H1 (cell line): ENCODE results near the gene AKT1. TPM values are rescaled to one million over a fixed set of nuclear protein-coding genes. Genes with fewer than 3 reads are reported as not detected.

ENCODE experiments used
- CTCF ChIA-PET: fragments of 300-600 bp; sonication (Branson Sonifier 250); formaldehyde crosslinking; loops from one replicate; lab custom pipeline; 2021; ENCODE audit not compliant: partially characterized antibody; lab: Charles Lee
- POLR2A ChIA-PET: fragments of 300-600 bp; sonication (Branson Sonifier 250); formaldehyde crosslinking; loops from one replicate; lab custom pipeline; 2021; ENCODE audit warnings: inconsistent platforms; ENCODE audit not compliant: partially characterized antibody; lab: Charles Lee
- DNase-seq, 2 experiments: peaks; one replicate each; pipeline versions ENCODE4 v3.0.0 to v3.0.0-alpha.2; 2010 to 2022; ENCODE audit warnings: low spot score in 2 of 2, low read depth in 1 of 2, mixed read lengths in 1 of 2
- FAIRE-seq: peaks from 2 replicates; lab custom pipeline; 2011; peaks lifted over from hg19 to GRCh38; lab: Jason Lieb, UNC
- H2AFZ ChIP-seq: 2 replicates; pipeline ENCODE4 v1.8.1; 2012; ENCODE audit warnings: low read length, inconsistent platforms
- H2AK5ac ChIP-seq: 2 replicates; pipeline ENCODE4 v1.6.1; 2013; ENCODE audit warnings: low read depth, low read length
- H2BK120ac ChIP-seq: replicated peaks from 2 replicates; pipeline ENCODE3; 2013; ENCODE audit warnings: low read depth, low read length, inconsistent platforms
- H2BK12ac ChIP-seq: 2 replicates; pipeline ENCODE4 v1.6.1; 2013; ENCODE audit warnings: low read depth, low read length
- H2BK15ac ChIP-seq: 2 replicates; pipeline ENCODE4 v1.6.1; 2013; ENCODE audit warnings: low read length
- H2BK20ac ChIP-seq: 2 replicates; pipeline ENCODE4 v1.6.1; 2013; ENCODE audit warnings: low read length
- H2BK5ac ChIP-seq: 2 replicates; pipeline ENCODE4 v1.6.1; 2013; ENCODE audit warnings: low read depth, low read length
- H3K14ac ChIP-seq: 2 replicates; pipeline ENCODE4 v1.6.1; 2013; ENCODE audit warnings: inconsistent platforms; ENCODE audit not compliant: insufficient read length
- H3K18ac ChIP-seq: 2 replicates; pipeline ENCODE4 v1.6.1; 2013; ENCODE audit warnings: low read length; ENCODE audit errors: extremely low read depth
- H3K23ac ChIP-seq: 2 replicates; pipeline ENCODE4 v1.6.1; 2013; ENCODE audit warnings: inconsistent platforms; ENCODE audit not compliant: insufficient read length
- H3K23me2 ChIP-seq: 2 replicates; pipeline ENCODE4 v1.6.1; 2013; ENCODE audit warnings: low read depth, low read length
- H3K27ac ChIP-seq: 2 replicates; pipeline ENCODE4 v1.6.1; 2011; ENCODE audit warnings: low read depth, low read length, inconsistent platforms
- H3K27me3 ChIP-seq, 4 experiments: replicated peaks in 1 of 4; 1 replicate in 1 of 4; 2 replicates in 3 of 4; pipeline versions ENCODE4 v1.6.1 to v1.8.1; 2011 to 2013; ENCODE audit warnings: low read length in 3 of 4, mild to moderate bottlenecking in 3 of 4, inconsistent platforms in 2 of 4, mixed read lengths in 2 of 4, moderate library complexity in 1 of 4; ENCODE audit not compliant: control insufficient read depth in 3 of 4, insufficient read depth in 3 of 4; ENCODE audit errors: extremely low read depth in 1 of 4
- H3K36me3 ChIP-seq, 4 experiments: 2 replicates each; pipeline versions ENCODE4 v1.6.1 to v1.8.1; 2011 to 2013; ENCODE audit warnings: mild to moderate bottlenecking in 4 of 4, low read length in 3 of 4, moderate library complexity in 2 of 4, control low read depth in 1 of 4, inconsistent platforms in 1 of 4; ENCODE audit not compliant: insufficient read depth in 4 of 4, control insufficient read depth in 2 of 4
- H3K4ac ChIP-seq: replicated peaks from 2 replicates; pipeline ENCODE3; 2013; ENCODE audit warnings: low read length, low read depth, mixed read lengths, inconsistent platforms; ENCODE audit not compliant: insufficient read length
- H3K4me1 ChIP-seq, 4 experiments: replicated peaks in 1 of 4; 1 replicate in 1 of 4; 2 replicates in 3 of 4; pipeline versions ENCODE4 v1.6.1 to v1.8.1; 2011 to 2013; ENCODE audit warnings: low read length in 3 of 4, inconsistent platforms in 2 of 4, mixed read lengths in 1 of 4; ENCODE audit not compliant: insufficient read depth in 4 of 4, control insufficient read depth in 3 of 4
- H3K4me2 ChIP-seq, 2 experiments: 2 replicates each; pipeline versions ENCODE4 v1.6.1 to v1.8.1; 2011 to 2013; ENCODE audit warnings: low read depth in 2 of 2, low read length in 2 of 2, control low read depth in 1 of 2, inconsistent platforms in 1 of 2, mild to moderate bottlenecking in 1 of 2; ENCODE audit not compliant: insufficient read depth in 1 of 2
- H3K4me3 ChIP-seq, 4 experiments: fragments of 200-600, 300-600 bp in 1 of 4; sonication (generic), shearing (Covaris generic), sonication (Bioruptor Twin) in 1 of 4; 2 replicates each; pipeline versions ENCODE4 v1.5.1 to v1.8.1; 2011 to 2016; ENCODE audit warnings: low read length in 4 of 4, low read depth in 3 of 4, control low read depth in 2 of 4, inconsistent platforms in 2 of 4, mild to moderate bottlenecking in 2 of 4, mixed read lengths in 1 of 4, moderate library complexity in 1 of 4; ENCODE audit not compliant: insufficient read depth in 2 of 4; ENCODE audit errors: extremely low read depth in 1 of 4
- H3K56ac ChIP-seq: replicated peaks from 2 replicates; pipeline ENCODE3; 2013; ENCODE audit warnings: low read depth, mild to moderate bottlenecking, mixed read lengths, low read length, inconsistent platforms; ENCODE audit not compliant: insufficient read length
- H3K79me1 ChIP-seq: 2 replicates; pipeline ENCODE4 v1.6.1; 2013; ENCODE audit warnings: low read depth, low read length, control low read depth
- H3K79me2 ChIP-seq, 2 experiments: 2 replicates each; pipeline versions ENCODE4 v1.6.1 to v1.8.1; 2012 to 2013; ENCODE audit warnings: low read length in 2 of 2, mild to moderate bottlenecking in 2 of 2, inconsistent platforms in 1 of 2; ENCODE audit not compliant: insufficient read depth in 2 of 2, control insufficient read depth in 1 of 2
- H3K9ac ChIP-seq, 4 experiments: replicated peaks in 1 of 4; 1 replicate in 1 of 4; 2 replicates in 3 of 4; pipeline versions ENCODE4 v1.6.1 to v1.8.1; 2011 to 2013; ENCODE audit warnings: low read depth in 3 of 4, low read length in 3 of 4, control low read depth in 2 of 4, mild to moderate bottlenecking in 2 of 4, moderate library complexity in 2 of 4, inconsistent platforms in 1 of 4; ENCODE audit errors: extremely low read depth in 1 of 4
- H3K9me3 ChIP-seq, 2 experiments: 2 replicates each; pipeline versions ENCODE4 v1.6.1 to v1.8.1; 2012 to 2013; ENCODE audit warnings: mild to moderate bottlenecking in 2 of 2, moderate library complexity in 2 of 2, control low read depth in 1 of 2, inconsistent platforms in 1 of 2, low read depth in 1 of 2, low read length in 1 of 2, mixed read lengths in 1 of 2; ENCODE audit not compliant: insufficient read depth in 2 of 2
- H4K20me1 ChIP-seq, 2 experiments: replicated peaks in 1 of 2; 2 replicates each; pipeline versions ENCODE3 to v1.8.1; 2011 to 2013; ENCODE audit warnings: inconsistent platforms in 2 of 2, low read length in 2 of 2, mild to moderate bottlenecking in 1 of 2; ENCODE audit not compliant: insufficient read depth in 2 of 2, control insufficient read depth in 1 of 2
- H4K5ac ChIP-seq: 2 replicates; pipeline ENCODE4 v1.6.1; 2013; ENCODE audit warnings: low read length, low read depth, mixed read lengths, inconsistent platforms; ENCODE audit not compliant: insufficient read length
- H4K8ac ChIP-seq: 2 replicates; pipeline ENCODE4 v1.8.0; 2013; ENCODE audit warnings: mild to moderate bottlenecking, moderate library complexity, low read length, inconsistent platforms; ENCODE audit not compliant: insufficient read depth; ENCODE audit errors: extremely low read depth
- H4K91ac ChIP-seq: replicated peaks from 2 replicates; pipeline ENCODE3; 2013; ENCODE audit warnings: low read length, mixed read lengths, inconsistent platforms; ENCODE audit not compliant: insufficient read length
- BCL11A ChIP-seq, 2 experiments: IDR thresholded peaks; one replicate each; pipeline ENCODE4 v1.6.1; 2011; ENCODE audit warnings: low read depth in 2 of 2, low read length in 2 of 2, mild to moderate bottlenecking in 2 of 2
- GABPA ChIP-seq: IDR thresholded peaks from 2 replicates; pipeline ENCODE4 v1.6.1; 2011; ENCODE audit warnings: mild to moderate bottlenecking, low read length, moderate library complexity, borderline replicate concordance; ENCODE audit not compliant: insufficient read depth
- JUN ChIP-seq: IDR thresholded peaks from 2 replicates; pipeline ENCODE4 v1.6.1; 2011; ENCODE audit warnings: low read depth, mild to moderate bottlenecking, improper control_type of control experiment, low read length
- JUND ChIP-seq: IDR thresholded peaks from 2 replicates; pipeline ENCODE4 v1.6.1; 2011; ENCODE audit warnings: mild to moderate bottlenecking, improper control_type of control experiment, low read length
- NRF1 ChIP-seq: IDR thresholded peaks from 2 replicates; pipeline ENCODE4 v1.6.1; 2011; ENCODE audit warnings: mild to moderate bottlenecking, low read depth, low read length, improper control_type of control experiment
- POLR2AphosphoS5 ChIP-seq: IDR thresholded peaks from 2 replicates; pipeline ENCODE4 v1.6.1; 2011; ENCODE audit warnings: low read depth, low read length
- RXRA ChIP-seq: IDR thresholded peaks from 2 replicates; pipeline ENCODE4 v1.6.1; 2011; ENCODE audit warnings: low read depth, mild to moderate bottlenecking, low read length, moderate library complexity; ENCODE audit not compliant: insufficient read depth
- SIN3A ChIP-seq, 2 experiments: IDR thresholded peaks in 1 of 2; conservative IDR thresholded peaks in 1 of 2; 2 replicates each; pipeline ENCODE4 v1.6.1; 2011 to 2012; ENCODE audit warnings: low read length in 2 of 2, improper control_type of control experiment in 1 of 2, low read depth in 1 of 2, mild to moderate bottlenecking in 1 of 2
- TBP ChIP-seq: IDR thresholded peaks from 2 replicates; pipeline ENCODE4 v1.6.1; 2011; ENCODE audit warnings: low read depth, low read length, improper control_type of control experiment
- ZNF274 ChIP-seq: IDR thresholded peaks from 2 replicates; pipeline ENCODE4 v1.7.0; 2012; ENCODE audit warnings: low read length, borderline replicate concordance; ENCODE audit errors: extremely low read depth
- WGBS, 2 experiments: shearing (Covaris generic) in 1 of 2; methylation state at CpG; one replicate each; pipeline versions ENCODE4 v1.1.6 to v1.1.7; 2013 to 2015; ENCODE audit warnings: low lambda C conversion rate in 2 of 2, mixed read lengths in 2 of 2, inconsistent platforms in 1 of 2, low coverage in 1 of 2, missing lambda C conversion rate in 1 of 2; ENCODE audit not compliant: insufficient replicate concordance in 2 of 2, insufficient coverage in 1 of 2, insufficient read length in 1 of 2; ENCODE audit errors: extremely low coverage in 1 of 2, missing lambda C conversion rate in 1 of 2; 5-methylcytosine and 5-hydroxymethylcytosine counted together
- polyA plus RNA-seq, 7 experiments: library from polyadenylated mRNA; depleted of rRNA in 3 of 7; stranded (reverse) in 5 of 7; unstranded in 2 of 7; fragments of >200 nt in 5 of 7; fragments of 200-250 nt in 2 of 7; gene quantifications; 1 replicate in 5 of 7; 2 replicates in 1 of 7; 4 replicates in 1 of 7; pipeline versions ENCODE4 v1.2.1 to v1.2.3, GENCODE V29; 2011 to 2013; ENCODE audit warnings: missing spikeins in 2 of 7, mixed read lengths in 2 of 7
- total RNA-seq: library from RNA; stranded (reverse); fragmentation: NEBNext Ultra II Directional; extraction: Animal tissue kit (Norgen Biotek cat#: 25700); gene quantifications from 2 replicates; pipeline ENCODE4 v1.2.1, GENCODE V29; 2021
- TF ChIP-seq, protein P1 (sequence below), 3 experiments: IDR thresholded peaks; 1 replicate in 2 of 3; 2 replicates in 1 of 3; pipeline versions ENCODE4 v1.5.1 to v1.6.1; 2011; ENCODE audit warnings: low read length in 3 of 3, mild to moderate bottlenecking in 3 of 3, inconsistent platforms in 2 of 3, low read depth in 1 of 3, moderate library complexity in 1 of 3; ENCODE audit not compliant: insufficient read depth in 1 of 3; ENCODE audit errors: control extremely low read depth in 1 of 3

AKT1 gene
- total and polyA plus RNA-seq, 2 of the 8 experiments (the other 6 are each of a cell fraction or from before 2014, with no cell fraction given): 68.1 to 71.5 TPM

DNA sequence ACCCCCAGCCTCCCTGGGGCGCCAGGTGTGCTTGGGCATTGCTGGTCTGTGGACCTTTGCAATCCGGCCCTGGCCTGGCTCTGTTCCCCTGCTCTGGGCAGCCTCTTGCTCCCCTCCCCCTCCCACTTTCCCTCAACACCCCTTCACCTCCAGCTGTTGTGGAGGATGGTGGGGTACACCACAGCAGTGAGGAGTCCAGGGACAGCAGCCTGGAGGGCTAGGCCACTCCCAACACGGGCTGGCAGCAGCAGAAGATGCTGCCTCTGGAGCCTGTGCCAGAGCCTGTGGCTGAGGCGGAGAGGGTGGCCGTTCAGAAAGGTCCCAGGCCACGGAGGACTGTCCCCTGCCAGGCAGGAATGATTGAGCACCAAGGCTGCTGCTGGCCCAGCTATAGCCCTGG, 12.9 kb upstream of the AKT1 start:
- Histone ChIP-seq H2BK120ac (no peak overlapping the region), H4K91ac (no peak overlapping the region), H3K79me1 (no peaks in the 10 kb centered on the region), H3K36me3 (no peaks in the 10 kb centered on the region), H3K27me3 (peaks cover 0 to 2% (median under 1%) of the 10 kb centered on the region in 4 experiments; a peak in 1 of 7 replicates), H2BK20ac (no peak overlapping the region), H2BK5ac (no peak overlapping the region), H4K8ac (no peak overlapping the region), H4K20me1 (peaks cover 0 to 5% of the 10 kb centered on the region in 2 experiments), H2BK12ac (no peak overlapping the region), H4K5ac (no peak overlapping the region), H3K79me2 (no peaks in the 10 kb centered on the region), H2AK5ac (no peak overlapping the region), H3K4me3 (no peak overlapping the region), H3K56ac (no peak overlapping the region), H2AFZ (no peak overlapping the region), H3K14ac (no peak overlapping the region), H3K4me2 (no peak overlapping the region), H3K9me3 (no peaks in the 10 kb centered on the region), H3K4me1 (peaks cover 0 to 2% (median 0%) of the 10 kb centered on the region in 4 experiments; a peak in 1 of 7 replicates), H3K9ac (no peak overlapping the region), H2BK15ac (no peak overlapping the region), H3K4ac (no peak overlapping the region), H3K23ac (no peak overlapping the region), H3K23me2 (peaks cover 3% of the 10 kb centered on the region; the same call in 1 of the 2 replicates), H3K27ac (no peak overlapping the region), H3K18ac (no peak overlapping the region)
- ChIA-PET CTCF (no interaction called here), POLR2A (no interaction called here)
- FAIRE-seq (no peak), DNase-seq (no peak)
- 87% methylated on average over 6 of the region's 6 CpGs; no CpG with 5 or more reads in 1 of the 2 experiments for WGBS, 2 experiments
- TF ChIP-seq NRF1: no peak
- no peak for TF ChIP-seq ZNF274
- no peak for TF ChIP-seq GABPA
- TF ChIP-seq SIN3A (conservative IDR thresholded peaks at IDR 0.05 in 1 of 2, IDR thresholded peaks at IDR 0.05 in 1 of 2; ENCODE audit: low read depth in 1 of 2, low read length in 2 of 2): no peak
- TF ChIP-seq JUND: no peak
- TF ChIP-seq POLR2AphosphoS5: no peak
- TF ChIP-seq BCL11A (IDR thresholded peaks at IDR 0.05; ENCODE audit: low read depth in 2 of 2, low read length in 2 of 2): no peak
- no peak for TF ChIP-seq JUN
- TF ChIP-seq, protein P1, sequence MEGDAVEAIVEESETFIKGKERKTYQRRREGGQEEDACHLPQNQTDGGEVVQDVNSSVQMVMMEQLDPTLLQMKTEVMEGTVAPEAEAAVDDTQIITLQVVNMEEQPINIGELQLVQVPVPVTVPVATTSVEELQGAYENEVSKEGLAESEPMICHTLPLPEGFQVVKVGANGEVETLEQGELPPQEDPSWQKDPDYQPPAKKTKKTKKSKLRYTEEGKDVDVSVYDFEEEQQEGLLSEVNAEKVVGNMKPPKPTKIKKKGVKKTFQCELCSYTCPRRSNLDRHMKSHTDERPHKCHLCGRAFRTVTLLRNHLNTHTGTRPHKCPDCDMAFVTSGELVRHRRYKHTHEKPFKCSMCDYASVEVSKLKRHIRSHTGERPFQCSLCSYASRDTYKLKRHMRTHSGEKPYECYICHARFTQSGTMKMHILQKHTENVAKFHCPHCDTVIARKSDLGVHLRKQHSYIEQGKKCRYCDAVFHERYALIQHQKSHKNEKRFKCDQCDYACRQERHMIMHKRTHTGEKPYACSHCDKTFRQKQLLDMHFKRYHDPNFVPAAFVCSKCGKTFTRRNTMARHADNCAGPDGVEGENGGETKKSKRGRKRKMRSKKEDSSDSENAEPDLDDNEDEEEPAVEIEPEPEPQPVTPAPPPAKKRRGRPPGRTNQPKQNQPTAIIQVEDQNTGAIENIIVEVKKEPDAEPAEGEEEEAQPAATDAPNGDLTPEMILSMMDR (IDR thresholded peaks at IDR 0.05; ENCODE audit: control extremely low read depth in 1 of 3, insufficient read depth in 1 of 3, low read depth in 1 of 3, low read length in 3 of 3): no peak
- no peak for TF ChIP-seq TBP
- no peak for TF ChIP-seq RXRA
